Dedifferentiated amniotic fluid mesenchymal stem cell (primary cell): Measurements from ENCODE around the gene FIGNL2.

ENCODE experiments used
- DNase-seq: peaks from one replicate; pipeline ENCODE4 v3.0.0-alpha.2; 2016; ENCODE audit errors: extremely low spot score

The FIGNL2 gene

DNA sequence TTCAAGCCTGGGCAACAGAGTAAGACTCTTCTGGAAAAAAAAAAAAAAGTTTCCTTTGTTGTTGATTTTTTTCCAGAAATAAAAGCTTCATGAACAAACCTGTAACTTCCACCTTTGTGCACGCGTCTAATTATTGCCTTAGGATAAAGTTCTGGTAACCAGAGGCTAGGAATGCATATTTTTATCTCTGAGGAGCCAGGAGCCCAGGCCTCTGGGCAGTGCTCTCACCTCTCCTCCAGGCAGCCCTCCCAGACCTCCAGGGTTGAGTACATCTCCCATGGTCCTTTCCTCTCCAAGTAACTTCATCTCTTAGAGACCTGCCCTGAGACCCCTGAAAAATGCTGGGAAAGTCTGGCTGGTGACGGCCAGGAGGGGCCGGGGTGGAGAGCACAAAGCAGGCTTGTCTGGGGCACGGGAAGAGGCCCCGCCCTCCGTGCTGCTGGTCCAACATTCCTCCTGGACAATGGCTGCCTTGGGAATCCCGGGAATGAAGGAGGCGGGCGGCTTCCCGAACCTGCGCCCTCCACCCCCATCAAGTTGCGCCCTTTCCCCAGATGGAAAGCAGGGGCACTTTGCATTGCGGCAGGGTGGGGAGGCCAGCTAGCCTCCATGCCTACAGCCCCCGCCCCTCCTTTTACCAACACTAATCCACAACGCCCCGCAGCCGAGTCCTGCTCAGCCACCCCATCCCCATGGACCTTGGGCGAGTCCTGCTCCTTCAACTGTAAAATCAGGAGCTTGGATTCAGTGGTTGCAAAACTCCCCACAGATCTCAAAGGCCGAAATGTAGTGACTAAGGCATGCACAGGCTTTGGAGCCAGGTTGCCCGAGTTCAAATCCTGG, 7.3 kb upstream of the FIGNL2 start:
- DNase-seq, result no peak

DNA sequence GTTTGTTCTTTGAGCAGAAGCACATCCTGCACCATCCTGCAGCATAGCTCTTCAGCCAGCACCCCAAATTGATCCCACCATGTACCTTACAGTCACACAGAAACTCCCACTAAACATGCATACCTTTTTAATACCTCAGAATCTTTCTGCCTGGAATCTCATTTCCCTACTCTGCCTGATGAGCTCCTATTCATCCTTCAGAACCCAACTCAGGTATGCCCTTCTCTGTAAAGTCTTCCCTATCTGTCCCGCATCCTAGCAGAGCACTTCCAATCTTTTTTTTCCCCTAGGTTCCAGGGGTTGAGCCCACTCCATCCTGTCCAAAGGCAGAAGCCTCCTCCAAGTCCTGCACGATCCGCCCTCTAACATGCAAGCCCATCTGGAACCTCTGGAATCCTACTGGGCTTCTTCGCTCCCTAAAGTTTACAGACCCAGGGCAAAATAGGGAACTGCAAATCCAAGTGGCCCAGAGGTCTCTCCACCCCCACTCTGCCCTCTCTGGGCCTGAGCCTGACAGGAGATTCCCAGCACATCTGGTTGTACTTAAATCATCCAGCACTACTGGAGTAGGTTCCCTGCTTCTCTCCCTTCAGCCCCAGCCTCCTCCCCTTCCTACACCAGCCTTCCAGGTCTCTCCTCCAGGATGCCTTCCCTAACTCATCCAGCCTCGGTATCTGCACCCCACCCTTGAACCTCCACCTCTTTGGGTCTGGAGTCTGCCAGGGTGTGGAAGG, 4.1 kb upstream of the FIGNL2 start:
- DNase-seq, result no peak

DNA sequence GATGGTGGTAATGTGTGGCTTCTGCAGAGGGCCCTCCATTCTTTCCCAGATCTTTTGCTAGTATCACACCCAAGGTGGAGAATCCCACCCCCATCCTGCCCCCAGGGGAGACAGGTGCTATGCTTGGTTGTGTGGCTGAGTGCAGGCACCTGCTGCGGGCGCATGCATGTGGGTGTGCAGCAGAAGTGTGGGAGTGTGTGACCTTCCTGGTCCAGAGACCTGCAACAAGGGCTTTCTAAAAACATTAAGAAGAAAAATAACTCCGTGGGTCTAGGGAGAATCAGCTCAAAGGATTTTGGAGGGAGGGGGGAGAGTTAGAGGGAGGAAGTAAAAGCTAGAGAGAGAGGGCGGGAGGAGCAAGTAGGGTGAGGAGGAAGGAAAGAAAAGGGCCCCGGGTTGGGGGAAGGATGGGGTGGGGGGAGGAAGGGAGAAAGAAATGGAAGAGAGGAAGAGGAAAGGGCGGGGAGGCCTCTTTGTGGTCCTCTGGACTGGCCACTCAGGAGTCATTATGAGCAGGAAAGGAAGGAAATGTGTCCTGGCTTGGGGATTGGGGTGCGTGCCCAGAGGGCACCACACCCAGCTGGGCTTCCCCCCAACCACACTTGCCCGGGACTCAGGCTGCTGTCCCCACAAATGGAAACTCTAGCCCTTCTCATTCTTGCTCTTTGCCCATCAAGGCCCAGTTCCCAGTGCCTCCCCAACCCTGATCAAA, 3.1 kb upstream of the FIGNL2 start:
- no peak for DNase-seq

- no peak for DNase-seq
Measured at GRCh38 chr12:51850965-51851299, 2.4 kb upstream of the FIGNL2 start.

GRCh38 chr12:51850081-51850964, 1.8 kb upstream of the FIGNL2 start:
- no peak for DNase-seq

GRCh38 chr12:51848841-51849735, 570 bp upstream of the FIGNL2 start:
- no peak for DNase-seq

DNA sequence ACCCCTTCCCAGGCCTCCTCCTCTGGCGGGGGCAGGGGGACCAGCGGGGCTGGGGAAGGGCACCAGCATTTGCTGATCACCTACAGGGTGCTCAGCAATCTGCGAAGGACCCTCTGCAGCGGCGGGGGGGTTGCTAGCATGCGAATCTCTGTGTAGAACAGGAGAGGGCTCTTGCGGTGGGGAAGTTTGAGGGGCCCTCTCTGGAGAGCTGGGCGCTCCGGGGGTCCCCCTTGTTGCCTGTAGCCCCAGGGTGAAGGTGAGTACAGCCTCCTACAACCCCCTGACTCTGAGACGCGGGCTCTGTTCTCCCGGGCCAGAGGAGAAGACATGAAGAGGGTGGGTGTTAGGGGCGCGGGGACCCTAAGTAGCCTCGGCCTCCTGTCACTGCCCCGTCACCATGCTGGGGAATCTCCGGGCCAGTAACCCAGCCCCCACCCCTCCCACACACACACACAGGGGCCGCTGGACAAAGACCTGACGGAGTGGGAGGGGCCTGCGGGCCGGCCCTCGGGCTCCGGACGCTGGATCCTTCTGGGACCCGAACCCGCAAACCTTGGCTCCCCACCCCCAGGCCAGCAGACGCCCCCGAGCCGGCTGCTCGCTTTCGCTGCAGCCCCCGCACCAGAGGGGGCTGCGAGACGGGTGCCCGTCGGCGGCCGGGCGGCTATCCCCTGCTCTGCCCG, 734 bp downstream of the FIGNL2 start:
- DNase-seq, result no peak

GRCh38 chr12:51846911-51847642, 1.4 kb downstream of the FIGNL2 start:
- no peak for DNase-seq

GRCh38 chr12:51846271-51846691, 2.2 kb downstream of the FIGNL2 start:
- no peak for DNase-seq

- DNase-seq, result no peak
Measured at GRCh38 chr12:51845482-51845881, 3.0 kb downstream of the FIGNL2 start.

DNA sequence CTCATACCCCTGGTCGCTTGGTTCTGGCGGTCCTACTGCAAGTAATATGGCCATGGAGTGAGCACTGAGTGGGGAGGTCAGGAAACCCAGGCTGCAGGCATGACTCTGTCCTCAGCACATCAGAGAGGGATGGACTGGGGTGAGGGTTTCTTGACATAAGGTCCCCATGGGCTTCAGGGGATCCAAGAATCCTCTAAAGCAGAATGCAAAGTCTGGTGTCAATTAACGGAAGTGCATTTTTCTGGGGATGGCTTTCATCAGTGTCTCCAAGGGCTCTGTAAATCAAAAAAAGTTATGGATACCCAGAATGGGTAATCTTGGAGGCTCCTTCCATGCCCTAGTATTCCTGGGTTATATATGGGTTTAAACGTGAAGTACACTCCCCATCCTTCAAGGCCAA, 3.7 kb downstream of the FIGNL2 start:
- DNase-seq, result no peak

DNA sequence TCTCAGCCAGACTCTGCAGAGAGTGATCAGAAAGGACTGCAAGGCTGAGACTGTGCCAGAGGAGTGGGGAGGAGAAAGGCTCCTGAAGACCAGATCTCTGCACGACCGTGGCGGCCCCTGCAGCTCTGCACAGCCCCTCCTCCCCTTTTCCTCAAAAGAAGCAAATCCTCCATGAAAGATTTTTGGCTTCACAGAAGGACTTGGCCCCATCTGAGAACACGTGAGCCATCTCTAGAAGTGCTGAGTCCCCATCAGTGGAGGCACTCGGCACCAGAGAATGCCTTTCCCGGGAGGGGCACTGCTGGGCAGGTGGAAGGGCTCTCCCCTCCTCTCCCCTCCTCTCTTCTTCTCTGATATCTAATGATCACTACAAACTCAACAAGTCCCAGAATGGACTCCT, 6.8 kb downstream of the FIGNL2 start:
- no peak for DNase-seq

GRCh38 chr12:51840966-51841365, 7.6 kb downstream of the FIGNL2 start:
- DNase-seq, result no peak

DNA sequence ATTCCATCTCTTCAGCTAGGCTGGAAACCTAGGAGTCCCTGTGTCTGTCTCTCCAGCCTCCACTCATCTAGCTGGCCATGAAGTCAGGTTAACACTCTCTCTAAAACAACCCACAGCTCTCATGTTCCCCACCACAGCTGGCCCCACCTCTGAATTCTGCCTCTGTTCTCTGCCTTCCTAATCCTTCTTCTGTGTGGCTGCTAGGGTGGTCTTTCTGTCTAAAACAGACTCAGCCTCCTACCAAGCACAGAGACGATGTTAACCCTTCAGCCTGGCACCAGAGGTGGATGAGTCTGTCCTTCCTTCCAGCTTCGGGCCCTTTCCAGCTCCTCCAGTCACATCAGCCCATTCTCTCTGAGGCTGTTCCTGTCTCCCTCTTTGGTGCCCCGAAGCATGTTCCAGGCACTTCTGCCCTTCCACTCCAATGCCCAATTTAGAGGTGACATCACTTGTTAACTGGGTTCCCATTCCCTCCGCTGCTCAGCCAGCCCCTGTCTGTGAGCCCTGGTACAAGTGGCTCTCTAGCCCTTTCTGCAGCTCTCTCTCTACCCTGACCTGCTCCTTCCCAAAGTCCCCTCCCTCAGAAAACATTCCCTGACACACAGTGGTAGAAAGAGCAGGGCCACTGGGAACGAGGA, 9.1 kb downstream of the FIGNL2 start:
- DNase-seq, result no peak

- no peak for DNase-seq
Measured at GRCh38 chr12:51838762-51839161, 9.8 kb downstream of the FIGNL2 start.

- DNase-seq, result no peak
Measured at GRCh38 chr12:51838036-51838435, 10.5 kb downstream of the FIGNL2 start.

DNA sequence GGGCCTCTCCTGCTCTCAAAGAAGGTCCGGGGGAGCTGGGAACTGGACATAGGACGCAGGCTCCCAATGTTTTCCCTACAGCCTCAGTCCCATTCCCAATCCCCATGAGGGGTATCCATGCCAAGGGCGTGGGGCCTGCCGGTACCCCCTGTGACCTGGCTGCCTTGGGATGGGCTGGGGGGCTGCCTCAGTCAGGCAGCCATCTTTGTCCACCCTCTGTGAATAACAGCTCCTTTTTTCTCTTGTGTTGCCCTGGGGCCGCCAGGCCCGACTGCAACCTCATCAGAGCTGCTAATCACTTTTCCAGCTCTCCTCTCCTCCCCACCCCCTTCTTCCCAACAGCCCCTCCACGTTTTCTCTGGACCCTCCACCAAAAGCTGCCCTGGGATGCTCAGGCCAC, 11.2 kb downstream of the FIGNL2 start:
- no peak for DNase-seq

DNA sequence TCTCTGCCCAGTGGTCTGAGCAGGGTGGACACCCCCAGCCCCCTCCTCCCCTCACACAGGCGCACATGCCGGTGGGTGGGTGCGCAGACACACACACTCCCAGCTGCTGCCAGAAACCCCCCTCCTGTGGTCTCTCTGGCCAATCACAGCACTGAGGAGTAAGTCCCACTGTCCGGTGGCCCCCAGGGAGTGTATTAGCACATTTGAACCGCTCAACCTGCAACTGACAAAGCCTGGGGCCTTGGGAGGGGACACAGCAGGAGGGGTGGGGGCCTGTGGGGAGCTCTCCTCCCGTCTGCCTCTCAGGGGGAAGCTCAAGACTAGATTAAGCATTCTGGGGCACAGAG, 11.7 kb downstream of the FIGNL2 start:
- no peak for DNase-seq
